NT2/D1 (cell line): Measurements from ENCODE around the gene ATP1A4.

Source experiments
- SUZ12 ChIP-seq: IDR thresholded peaks from 2 replicates; pipeline ENCODE4 v1.6.1; 2011; ENCODE audit not compliant: insufficient read length, insufficient read depth; ENCODE audit errors: extremely low read depth
- YY1 ChIP-seq: IDR thresholded peaks from 2 replicates; pipeline ENCODE4 v1.6.1; 2011; ENCODE audit not compliant: insufficient read length, insufficient read depth
- ZNF274 ChIP-seq: IDR thresholded peaks from 2 replicates; pipeline ENCODE4 v1.6.1; 2011; ENCODE audit warnings: mild to moderate bottlenecking, low read depth, low read length

DNA sequence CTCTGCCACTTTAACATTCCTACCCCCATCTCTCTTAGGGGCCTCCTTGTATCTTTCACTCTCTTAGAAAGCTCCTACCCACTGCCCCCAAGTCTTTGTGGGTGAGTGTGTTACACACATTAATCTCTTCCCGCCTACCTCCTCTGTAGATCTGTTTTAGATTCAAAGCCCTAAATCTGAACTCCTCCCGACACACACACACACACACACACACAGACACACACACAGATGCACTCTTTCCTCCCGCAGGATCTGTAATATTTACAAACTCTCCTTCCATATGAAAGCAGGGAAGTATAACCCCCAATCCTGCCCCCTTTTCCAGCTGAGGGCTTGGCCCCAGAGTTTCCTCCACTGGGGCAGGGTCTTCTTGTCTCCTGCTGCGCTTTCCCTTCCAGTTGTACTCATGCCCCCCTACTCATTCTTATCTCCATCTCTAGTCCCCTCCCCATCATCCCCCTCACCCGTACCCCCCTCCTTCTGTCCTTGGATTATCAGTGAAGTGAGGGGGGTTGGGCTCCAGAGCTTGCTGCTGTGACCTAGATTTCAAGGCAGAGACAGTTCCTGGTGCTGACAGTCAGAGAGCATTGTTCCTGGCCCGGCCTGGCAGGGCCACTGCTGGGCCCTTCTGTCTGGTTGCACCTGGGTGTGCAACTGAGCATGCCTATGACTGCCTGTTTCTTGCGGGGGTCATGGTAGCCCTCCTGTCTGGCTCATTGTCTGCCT, 58.1 kb downstream of the ATP1A4 start:
- TF ChIP-seq ZNF274 (no peak), YY1 (no peak), SUZ12 (no peak)
